ENCODE data around the gene NKG7. TPM values are rescaled to one million over a fixed set of nuclear protein-coding genes. Genes with fewer than 3 reads are reported as not detected.

The NKG7 gene
- total RNA-seq, 1 donor from 2014 or later: not detected

DNA sequence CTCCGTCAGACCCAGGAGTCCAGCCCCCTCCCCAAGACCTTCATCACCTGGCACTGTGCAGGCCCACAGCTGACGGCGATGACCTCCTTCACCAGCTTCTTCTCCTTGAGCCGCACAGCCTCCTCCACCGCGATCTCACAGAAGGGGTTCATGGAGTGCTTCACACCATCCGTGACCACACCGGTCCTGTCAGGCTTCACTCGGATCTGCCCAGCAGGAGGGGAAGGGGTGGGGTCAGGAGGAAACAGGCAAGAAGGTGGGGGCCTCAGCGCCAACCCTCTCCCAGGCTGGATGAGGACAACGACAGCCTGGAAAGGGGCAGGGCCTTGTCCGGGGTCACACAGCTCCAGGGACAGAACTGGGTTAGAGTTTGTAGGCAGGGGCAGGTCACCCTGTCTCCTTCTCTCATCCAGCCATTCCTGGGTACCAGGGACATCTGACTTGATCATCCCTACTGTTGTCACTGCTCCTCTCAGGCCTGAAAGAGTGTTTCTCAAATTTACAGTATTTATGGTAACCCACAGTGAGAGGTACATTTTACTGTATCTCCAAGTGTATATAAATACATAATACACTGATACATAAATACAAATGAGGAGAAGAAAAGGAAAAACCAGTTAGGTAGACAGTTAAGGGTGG lies 18.2 kb downstream of the NKG7 start:
- H3K27me3 Mint-ChIP-seq (ENCODE audit: unreplicated experiment): peaks cover 3% of the 10 kb centered on the region
- TF ChIP-seq, protein P1, sequence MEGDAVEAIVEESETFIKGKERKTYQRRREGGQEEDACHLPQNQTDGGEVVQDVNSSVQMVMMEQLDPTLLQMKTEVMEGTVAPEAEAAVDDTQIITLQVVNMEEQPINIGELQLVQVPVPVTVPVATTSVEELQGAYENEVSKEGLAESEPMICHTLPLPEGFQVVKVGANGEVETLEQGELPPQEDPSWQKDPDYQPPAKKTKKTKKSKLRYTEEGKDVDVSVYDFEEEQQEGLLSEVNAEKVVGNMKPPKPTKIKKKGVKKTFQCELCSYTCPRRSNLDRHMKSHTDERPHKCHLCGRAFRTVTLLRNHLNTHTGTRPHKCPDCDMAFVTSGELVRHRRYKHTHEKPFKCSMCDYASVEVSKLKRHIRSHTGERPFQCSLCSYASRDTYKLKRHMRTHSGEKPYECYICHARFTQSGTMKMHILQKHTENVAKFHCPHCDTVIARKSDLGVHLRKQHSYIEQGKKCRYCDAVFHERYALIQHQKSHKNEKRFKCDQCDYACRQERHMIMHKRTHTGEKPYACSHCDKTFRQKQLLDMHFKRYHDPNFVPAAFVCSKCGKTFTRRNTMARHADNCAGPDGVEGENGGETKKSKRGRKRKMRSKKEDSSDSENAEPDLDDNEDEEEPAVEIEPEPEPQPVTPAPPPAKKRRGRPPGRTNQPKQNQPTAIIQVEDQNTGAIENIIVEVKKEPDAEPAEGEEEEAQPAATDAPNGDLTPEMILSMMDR (IDR thresholded peaks at IDR 0.05; ENCODE audit: partially characterized antibody, unreplicated experiment): no peak
- H3K36me3 Mint-ChIP-seq (ENCODE audit: unreplicated experiment): peaks cover 11% of the 10 kb centered on the region
- peaks cover 5% of the 10 kb centered on the region for H3K4me1 Mint-ChIP-seq (ENCODE audit: low read depth, unreplicated experiment)
- peak; percentile 66 for DNase-seq
- H3K27ac Mint-ChIP-seq (ENCODE audit: unreplicated experiment): peak overlapping the region; percentile 93
- peaks cover 15% of the 10 kb centered on the region for H3K9me3 Mint-ChIP-seq (ENCODE audit: unreplicated experiment)
- peak overlapping the region; percentile 81 for H3K4me3 Mint-ChIP-seq (ENCODE audit: unreplicated experiment)

DNA sequence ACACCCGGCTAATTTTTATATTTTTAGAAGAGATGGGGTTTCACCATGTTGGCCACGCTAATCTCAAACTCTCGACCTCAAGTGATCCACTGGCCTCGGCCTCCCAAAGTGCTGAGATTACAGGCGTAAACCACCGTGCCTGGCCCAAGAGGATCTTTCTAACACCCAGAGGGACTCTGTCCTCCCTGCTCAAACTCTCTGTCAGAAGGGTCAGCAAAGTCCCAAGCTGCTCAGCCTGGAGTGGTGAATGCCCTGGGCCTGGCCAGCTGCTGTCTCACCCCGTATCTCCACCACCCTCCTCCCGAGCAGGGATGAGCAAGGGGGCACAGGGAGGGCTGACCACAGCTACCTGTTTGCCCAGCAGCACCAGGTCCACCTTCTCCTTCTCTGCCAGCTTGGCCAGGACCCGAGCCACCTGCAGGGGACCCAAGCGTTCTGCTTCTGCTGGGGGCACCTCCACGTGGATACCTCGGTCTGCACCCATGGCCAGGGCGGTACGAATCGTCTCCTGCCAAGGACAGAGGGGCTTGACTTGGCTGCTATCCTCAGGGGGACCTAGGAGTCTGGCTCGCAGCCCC lies 19.6 kb downstream of the NKG7 start:
- H3K27ac Mint-ChIP-seq (ENCODE audit: unreplicated experiment): no peak overlapping the region
- peaks cover 5% of the 10 kb centered on the region for H3K4me1 Mint-ChIP-seq (ENCODE audit: low read depth, unreplicated experiment)
- no peak overlapping the region for H3K4me3 Mint-ChIP-seq (ENCODE audit: unreplicated experiment)
- DNase-seq: no peak
- H3K36me3 Mint-ChIP-seq (ENCODE audit: unreplicated experiment): peaks cover 11% of the 10 kb centered on the region
- TF ChIP-seq, protein P1 (IDR thresholded peaks at IDR 0.05; ENCODE audit: partially characterized antibody, unreplicated experiment): no peak
- peaks cover 3% of the 10 kb centered on the region for H3K27me3 Mint-ChIP-seq (ENCODE audit: unreplicated experiment)
- H3K9me3 Mint-ChIP-seq (ENCODE audit: unreplicated experiment): peaks cover 15% of the 10 kb centered on the region

DNA sequence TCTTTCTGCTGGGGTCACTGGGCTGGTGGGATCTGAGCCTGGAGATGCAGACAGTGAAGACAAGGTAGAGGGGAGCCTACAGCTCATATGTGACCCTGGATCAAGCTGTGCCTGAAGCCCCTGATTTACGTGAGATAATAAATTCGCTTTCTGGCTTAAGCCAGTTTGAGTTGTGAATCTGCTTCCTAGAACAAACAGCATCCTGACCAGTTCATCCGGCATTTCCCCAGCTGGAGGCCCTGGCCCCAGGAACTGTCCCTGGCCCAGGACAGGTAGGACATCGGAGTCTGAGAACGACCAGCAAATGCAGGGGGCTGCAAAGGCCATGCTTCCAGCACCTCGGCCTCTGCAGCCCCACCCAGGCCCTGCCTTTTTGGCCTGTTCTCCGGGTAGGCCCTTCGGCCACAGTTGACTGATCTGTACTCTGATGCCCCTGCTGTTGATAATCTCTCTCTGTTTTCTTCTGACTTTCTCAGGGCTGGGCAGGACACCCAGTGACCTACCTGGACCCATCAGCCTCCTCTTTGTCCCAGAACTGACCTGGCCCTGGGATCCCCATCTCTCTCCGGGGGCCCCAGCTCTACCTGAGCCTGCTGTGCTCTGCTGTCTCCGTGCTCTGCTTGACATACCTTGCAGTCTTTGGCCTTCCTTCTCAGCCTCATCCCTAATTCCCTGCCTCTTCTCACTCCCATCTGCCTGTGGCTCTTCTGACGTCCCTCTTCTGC lies 21.0 kb downstream of the NKG7 start:
- Mint-ChIP-seq H3K4me1 (ENCODE audit: low read depth, unreplicated experiment) (peaks cover 5% of the 10 kb centered on the region), H3K36me3 (ENCODE audit: unreplicated experiment) (peaks cover 11% of the 10 kb centered on the region), H3K9me3 (ENCODE audit: unreplicated experiment) (peaks cover 15% of the 10 kb centered on the region), H3K27me3 (ENCODE audit: unreplicated experiment) (peaks cover 3% of the 10 kb centered on the region), H3K4me3 (ENCODE audit: unreplicated experiment) (peak overlapping the region; percentile 48), H3K27ac (ENCODE audit: unreplicated experiment) (no peak overlapping the region)
- no peak for DNase-seq
- TF ChIP-seq, protein P1 (IDR thresholded peaks at IDR 0.05; ENCODE audit: partially characterized antibody, unreplicated experiment): no peak

DNA sequence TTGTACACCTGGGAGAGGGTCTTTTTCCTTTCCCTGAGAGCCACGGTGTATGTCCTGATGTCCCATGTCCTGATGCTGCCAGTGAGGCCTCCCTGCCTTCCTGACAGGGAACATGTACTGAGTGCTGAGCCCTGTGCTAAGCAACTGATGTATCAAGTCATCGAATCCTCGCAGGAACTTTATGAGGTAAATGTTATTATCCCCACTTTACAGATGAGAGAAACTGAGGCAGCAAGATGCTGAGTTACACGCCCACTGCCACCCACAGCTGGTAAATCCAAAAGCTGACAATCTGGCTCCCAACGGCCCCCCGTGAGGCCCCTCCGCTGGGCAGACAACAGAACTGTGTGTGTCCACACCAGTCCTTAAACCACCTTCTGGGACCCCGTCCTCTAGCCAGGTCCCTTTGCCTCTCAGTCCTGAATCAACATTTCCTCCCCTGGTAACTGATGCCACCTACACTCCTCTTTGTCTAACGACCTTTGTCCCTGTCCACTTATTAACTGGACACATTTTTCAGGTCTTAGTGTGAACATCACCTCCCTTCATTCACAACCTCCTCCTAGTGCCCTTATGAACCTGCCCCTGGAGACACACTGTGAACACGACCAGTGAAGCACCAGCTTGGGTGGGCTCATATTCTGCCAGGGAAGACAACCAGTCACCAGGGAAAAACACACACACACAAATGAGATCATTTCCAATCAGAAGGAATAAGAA lies 25.1 kb downstream of the NKG7 start:
- H3K27me3 Mint-ChIP-seq (ENCODE audit: unreplicated experiment): peaks cover 4% of the 10 kb centered on the region
- DNase-seq: no peak
- H3K36me3 Mint-ChIP-seq (ENCODE audit: unreplicated experiment): peaks cover 9% of the 10 kb centered on the region
- no peaks in the 10 kb centered on the region for H3K4me1 Mint-ChIP-seq (ENCODE audit: low read depth, unreplicated experiment)
- H3K27ac Mint-ChIP-seq (ENCODE audit: unreplicated experiment): no peak overlapping the region
- H3K9me3 Mint-ChIP-seq (ENCODE audit: unreplicated experiment): peaks cover 5% of the 10 kb centered on the region
- TF ChIP-seq, protein P1 (IDR thresholded peaks at IDR 0.05; ENCODE audit: partially characterized antibody, unreplicated experiment): no peak
- H3K4me3 Mint-ChIP-seq (ENCODE audit: unreplicated experiment): no peak overlapping the region
